Activated CD8-positive, alpha-beta T cell treated with anti-CD3 and anti-CD28 coated beads, Interleukin-2, amount 10 ng/mL, durations not matched to agents 7 days and 5 days (primary cell): Measurements from ENCODE around the gene LATS2. TPM values are rescaled to one million over a fixed set of nuclear protein-coding genes. Genes with fewer than 3 reads are reported as not detected.
"Not testable (repeated sequence)": the region's sequence is repeated elsewhere in the genome, so short reads cannot be mapped to it uniquely, and the experiment has no call there.

ENCODE experiments used
- ATAC-seq: fragments of 150-1000 bp; cut with Tn5 transposase; one replicate; pipeline ENCODE4 v1.10.0; 2021; ENCODE audit warnings: moderate library complexity
- CTCF ChIA-PET: fragments of 350-600 bp; sonication (Branson Sonifier 250); formaldehyde crosslinking; loops from one replicate; lab custom pipeline; 2021; ENCODE audit warnings: antibody characterized with exemption; lab: Charles Lee
- POLR2A ChIA-PET: fragments of 350-600 bp; sonication (Branson Sonifier 250); formaldehyde crosslinking; loops from one replicate; lab custom pipeline; 2021; ENCODE audit warnings: antibody characterized with exemption; lab: Charles Lee
- DNase-seq: peaks from one replicate; pipeline ENCODE4 v3.0.0-alpha.2; 2020
- H3K27ac Mint-ChIP-seq: one replicate; pipeline ENCODE4 v1.8.0; 2021; ENCODE audit warnings: mild to moderate bottlenecking, mixed read lengths
- H3K27me3 Mint-ChIP-seq: one replicate; pipeline ENCODE4 v1.8.0; 2021; ENCODE audit warnings: low read depth, mixed read lengths
- H3K36me3 Mint-ChIP-seq: one replicate; pipeline ENCODE4 v1.8.0; 2021; ENCODE audit warnings: low read depth, mixed read lengths
- H3K4me1 Mint-ChIP-seq: one replicate; pipeline ENCODE4 v1.8.0; 2021; ENCODE audit warnings: low read depth, mixed read lengths
- H3K4me3 Mint-ChIP-seq: one replicate; pipeline ENCODE4 v1.8.0; 2021; ENCODE audit warnings: mild to moderate bottlenecking, mixed read lengths
- H3K9me3 Mint-ChIP-seq: one replicate; pipeline ENCODE4 v1.8.0; 2022; ENCODE audit warnings: mixed read lengths; ENCODE audit not compliant: insufficient read depth
- total RNA-seq, 2 experiments: library from RNA; stranded (reverse); gene quantifications; one replicate each; pipeline ENCODE4 v1.2.3, GENCODE V29; 2021

Gene LATS2
- total RNA-seq, 2 experiments from 2014 or later, result 3.1 to 4.2 TPM

DNA sequence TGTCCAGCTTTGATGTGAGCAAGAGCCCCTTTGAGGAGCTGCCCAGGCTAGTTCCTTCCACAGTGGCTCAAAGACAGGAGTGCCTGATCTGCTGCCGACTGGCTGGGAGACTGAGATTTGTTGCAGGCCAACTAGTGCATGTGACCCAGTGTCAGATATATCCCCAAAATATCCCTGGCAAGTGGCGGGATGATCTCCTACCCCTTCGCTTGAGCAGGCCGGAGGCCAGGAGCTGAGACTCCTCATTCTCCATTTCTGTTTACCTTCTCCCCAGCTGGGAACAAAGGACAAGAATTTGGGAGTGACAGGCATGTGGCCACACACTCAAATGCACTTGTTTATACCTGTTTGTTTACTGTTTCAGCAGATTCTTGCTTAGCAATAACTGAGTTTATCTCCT lies 121.7 kb downstream of the LATS2 start:
- H3K36me3 Mint-ChIP-seq, result no peaks in the 10 kb centered on the region
- ATAC-seq, result no peak
- no peak for DNase-seq
- H3K27me3 Mint-ChIP-seq, result peaks cover 2% of the 10 kb centered on the region
- no peaks in the 10 kb centered on the region for H3K9me3 Mint-ChIP-seq
- POLR2A ChIA-PET, result no interaction called here
- peaks cover 2% of the 10 kb centered on the region for H3K4me1 Mint-ChIP-seq
- CTCF ChIA-PET, result no interaction called here
- H3K4me3 Mint-ChIP-seq, result no peak overlapping the region
- H3K27ac Mint-ChIP-seq, result no peak overlapping the region

DNA sequence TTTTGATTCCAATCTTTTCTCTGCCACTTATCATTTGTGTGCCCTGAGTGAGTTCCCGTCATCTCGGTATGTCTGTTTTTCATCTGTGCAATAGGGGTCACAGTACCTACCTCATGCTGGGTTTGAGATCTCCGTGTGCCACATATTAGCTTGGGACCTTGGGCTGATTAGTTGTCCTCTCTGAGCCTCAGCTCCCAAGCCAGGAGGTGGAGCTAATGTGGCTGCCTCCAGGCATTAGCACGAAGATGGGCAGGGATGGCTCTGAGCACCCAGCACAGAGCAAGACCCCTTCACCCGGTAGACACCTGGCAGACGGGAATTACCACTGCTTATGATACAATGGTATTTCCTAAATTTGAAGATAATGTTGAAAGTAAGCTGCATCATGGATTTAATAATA lies 123.1 kb downstream of the LATS2 start:
- no peaks in the 10 kb centered on the region for H3K9me3 Mint-ChIP-seq
- no peaks in the 10 kb centered on the region for H3K36me3 Mint-ChIP-seq
- no peaks in the 10 kb centered on the region for H3K4me1 Mint-ChIP-seq
- ATAC-seq (no peak), DNase-seq (no peak)
- H3K27ac Mint-ChIP-seq, result no peak overlapping the region
- no peak overlapping the region for H3K4me3 Mint-ChIP-seq
- ChIA-PET POLR2A (no interaction called here), CTCF (interaction anchor here (0.6 to 0.7 kb wide), 2 partner anchors 13 to 173 kb away, joined by 3 read pairs; no protein-coding TSS in a partner anchor)
- H3K27me3 Mint-ChIP-seq, result no peaks in the 10 kb centered on the region

DNA sequence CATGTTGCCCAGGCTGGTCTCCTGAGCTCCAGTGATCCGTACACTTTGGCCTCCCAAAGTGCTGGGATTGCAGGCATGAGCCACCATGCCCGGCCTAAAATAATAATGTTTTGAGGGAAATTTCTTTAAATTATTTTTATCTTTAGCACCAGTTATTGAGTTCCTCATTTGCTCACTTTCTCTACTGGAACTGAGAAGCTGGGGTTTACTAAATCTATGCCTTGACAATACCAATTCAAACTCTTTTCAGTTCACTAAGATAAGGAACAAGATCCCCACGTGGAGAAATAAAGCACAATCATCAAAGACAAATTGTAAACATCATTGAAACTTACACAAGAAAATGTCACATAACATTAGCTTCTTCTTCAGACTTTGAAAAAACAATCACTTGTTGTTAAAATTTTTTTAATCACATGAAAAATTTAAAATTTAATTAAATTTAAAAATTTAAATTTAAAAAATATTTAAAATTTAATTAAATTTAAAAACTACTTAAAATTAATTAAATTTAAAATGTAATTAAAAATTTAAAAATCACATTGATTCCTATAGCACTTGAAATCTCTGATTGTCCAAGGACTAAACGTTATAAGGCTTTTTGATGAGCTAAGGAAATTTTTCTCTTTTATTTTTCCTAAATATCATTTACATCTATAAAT lies 133.7 kb downstream of the LATS2 start:
- Mint-ChIP-seq H3K4me1 (no peaks in the 10 kb centered on the region), H3K4me3 (no peak overlapping the region), H3K27ac (no peak overlapping the region), H3K9me3 (no peaks in the 10 kb centered on the region), H3K36me3 (no peaks in the 10 kb centered on the region), H3K27me3 (peaks cover 6% of the 10 kb centered on the region)
- ChIA-PET CTCF (interaction anchor here (2.2 kb wide), 1 partner anchor 435 kb away, joined by 5 read pairs; no protein-coding TSS in a partner anchor), POLR2A (no interaction called here)
- DNase-seq, result no peak
- ATAC-seq, result no peak

DNA sequence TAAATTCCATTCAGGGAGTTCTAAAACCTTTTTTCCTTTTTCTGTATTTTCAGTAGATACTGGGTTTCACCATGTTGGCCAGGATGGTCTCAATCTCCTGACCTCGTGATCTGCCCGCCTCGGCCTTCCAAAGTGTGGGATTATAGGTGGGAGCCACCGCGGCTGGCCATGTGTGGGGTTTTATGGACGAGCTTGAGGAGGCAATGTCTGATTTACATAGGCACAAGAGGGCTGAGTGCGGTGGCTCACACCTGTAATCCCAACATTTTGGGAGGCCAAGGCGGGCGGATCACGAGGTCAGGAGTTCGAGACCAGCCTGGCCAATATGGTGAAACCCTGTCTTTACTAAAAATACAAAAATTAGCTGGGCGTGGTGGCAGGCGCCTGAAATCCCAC lies 136.0 kb downstream of the LATS2 start:
- H3K27ac Mint-ChIP-seq, DNase-seq, H3K4me1 Mint-ChIP-seq, H3K27me3 Mint-ChIP-seq, H3K4me3 Mint-ChIP-seq, ATAC-seq, POLR2A ChIA-PET, H3K36me3 Mint-ChIP-seq, H3K9me3 Mint-ChIP-seq: not testable (repeated sequence)
- CTCF ChIA-PET, result interaction anchor here (0.6 to 3.5 kb wide), 20 partner anchors 13 to 746 kb away, joined by 3 to 21 read pairs (median 4); partner anchors contain the start of gene XPO4

GRCh38 chr13:20924758-20925394 lies 136.5 kb downstream of the LATS2 start:
- H3K4me3 Mint-ChIP-seq, result no peak overlapping the region
- ChIA-PET POLR2A (no interaction called here), CTCF (interaction anchor here (0.6 to 3.5 kb wide), 22 partner anchors 14 to 746 kb away, joined by 3 to 21 read pairs (median 3); partner anchors contain the start of gene XPO4)
- H3K4me1 Mint-ChIP-seq, result no peaks in the 10 kb centered on the region
- no peaks in the 10 kb centered on the region for H3K36me3 Mint-ChIP-seq
- no peaks in the 10 kb centered on the region for H3K9me3 Mint-ChIP-seq
- peak; percentile 77 for ATAC-seq
- DNase-seq, result peak; percentile 85
- no peak overlapping the region for H3K27ac Mint-ChIP-seq
- peaks cover 3% of the 10 kb centered on the region for H3K27me3 Mint-ChIP-seq

GRCh38 chr13:20923272-20923671 lies 138.1 kb downstream of the LATS2 start:
- DNase-seq (no peak), ATAC-seq (no peak)
- no peaks in the 10 kb centered on the region for H3K9me3 Mint-ChIP-seq
- CTCF ChIA-PET, result interaction anchor here (1.4 to 3.5 kb wide), 4 partner anchors 95 to 430 kb away, joined by 3 to 14 read pairs (median 6); no protein-coding TSS in a partner anchor
- H3K27me3 Mint-ChIP-seq, result peaks cover 3% of the 10 kb centered on the region
- no peak overlapping the region for H3K4me3 Mint-ChIP-seq
- H3K36me3 Mint-ChIP-seq, result no peaks in the 10 kb centered on the region
- H3K27ac Mint-ChIP-seq, result no peak overlapping the region
- no peaks in the 10 kb centered on the region for H3K4me1 Mint-ChIP-seq
- POLR2A ChIA-PET, result no interaction called here

Other genes with a start within 250 kb of the LATS2 start
- 10 to 100 TPM; 18.6 to 19.8 TPM for gene XPO4, start 158.8 kb downstream of the LATS2 start, total RNA-seq
- gene SAP18, start 78.5 kb upstream of the LATS2 start, total RNA-seq, result 100 to 1,000 TPM; 218 to 225 TPM
- gene SKA3, start 115.0 kb upstream of the LATS2 start, total RNA-seq, result 10 to 100 TPM; 51.0 to 52.5 TPM
- 10 to 100 TPM; 22.5 to 24.0 TPM for gene MRPL57, start 115.1 kb upstream of the LATS2 start, total RNA-seq